GM12891 (cell line): ENCODE results near the gene RANBP9.

Experiments used
- DNase-seq: peaks from one replicate; pipeline ENCODE4 v3.0.0; 2011; ENCODE audit warnings: low spot score; ENCODE audit not compliant: insufficient read length
- FAIRE-seq: peaks from 2 replicates; lab custom pipeline; 2011; peaks lifted over from hg19 to GRCh38; lab: Jason Lieb, UNC
- PAX5 ChIP-seq: IDR thresholded peaks from 2 replicates; pipeline ENCODE4 v1.6.1; 2011; ENCODE audit warnings: low read length, moderate library complexity, mild to moderate bottlenecking; ENCODE audit not compliant: insufficient read depth, severe bottlenecking
- POLR2A ChIP-seq: IDR thresholded peaks from 2 replicates; pipeline ENCODE4 v1.6.1; 2011; ENCODE audit warnings: low read depth, low read length, control low read depth
- POLR2AphosphoS5 ChIP-seq: IDR thresholded peaks from 2 replicates; pipeline ENCODE4 v1.6.1; 2011; ENCODE audit warnings: low read depth, low read length, control low read depth
- POU2F2 ChIP-seq: IDR thresholded peaks from 2 replicates; pipeline ENCODE4 v1.6.1; 2011; ENCODE audit warnings: low read depth, mild to moderate bottlenecking, control low read depth, low read length, moderate library complexity
- SPI1 ChIP-seq: IDR thresholded peaks from 2 replicates; pipeline ENCODE4 v1.6.1; 2011; ENCODE audit warnings: low read depth, low read length, control low read depth
- TAF1 ChIP-seq: IDR thresholded peaks from 2 replicates; pipeline ENCODE4 v1.6.1; 2011; ENCODE audit warnings: low read depth, low read length, control low read depth

Gene RANBP9

DNA sequence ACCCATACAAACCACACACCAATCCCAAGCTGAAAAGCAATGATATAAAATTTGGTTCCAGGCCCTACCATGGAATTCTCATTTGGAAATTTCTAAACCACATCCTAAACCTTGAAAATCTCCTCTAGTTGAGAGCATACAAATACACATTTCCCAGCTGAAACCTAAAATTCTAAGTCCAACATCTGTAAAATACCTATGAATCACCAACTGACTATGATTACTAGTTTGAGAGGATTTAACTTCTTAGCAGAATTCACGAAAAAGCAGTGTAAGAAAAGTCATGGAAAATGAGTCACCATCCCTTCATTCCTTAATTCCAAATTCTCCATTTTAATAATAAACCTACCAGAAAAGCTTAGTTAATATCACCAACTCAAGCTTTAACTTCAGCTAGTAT, 15.4 kb downstream of the RANBP9 start:
- TF ChIP-seq TAF1: no peak
- TF ChIP-seq PAX5: no peak
- TF ChIP-seq SPI1: no peak
- no peak for TF ChIP-seq POLR2A
- no peak for TF ChIP-seq POU2F2
- no peak for TF ChIP-seq POLR2AphosphoS5
- FAIRE-seq (no peak), DNase-seq (no peak)

DNA sequence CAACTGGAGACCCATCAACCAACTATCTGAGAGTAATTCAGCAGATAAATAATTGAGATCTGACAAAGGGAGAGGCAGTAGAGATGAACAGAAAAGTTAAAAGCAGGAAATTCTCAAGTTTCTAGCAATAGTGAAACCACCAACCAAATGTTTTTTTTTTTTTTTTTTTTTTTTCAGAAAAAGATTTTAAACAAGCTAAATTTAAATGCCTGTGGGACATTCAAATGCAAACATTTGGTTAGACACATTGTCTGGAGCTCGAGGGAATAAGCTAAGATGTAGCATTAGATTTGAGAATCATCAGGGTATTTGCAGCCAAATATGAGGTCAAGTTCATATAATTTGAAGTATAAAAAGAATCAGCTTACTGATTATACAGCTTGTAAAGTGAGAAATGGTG, 16.4 kb downstream of the RANBP9 start:
- FAIRE-seq (no peak), DNase-seq (no peak)
- TF ChIP-seq POLR2A (no peak), SPI1 (no peak), POLR2AphosphoS5 (no peak), PAX5 (no peak), POU2F2 (no peak), TAF1 (no peak)

DNA sequence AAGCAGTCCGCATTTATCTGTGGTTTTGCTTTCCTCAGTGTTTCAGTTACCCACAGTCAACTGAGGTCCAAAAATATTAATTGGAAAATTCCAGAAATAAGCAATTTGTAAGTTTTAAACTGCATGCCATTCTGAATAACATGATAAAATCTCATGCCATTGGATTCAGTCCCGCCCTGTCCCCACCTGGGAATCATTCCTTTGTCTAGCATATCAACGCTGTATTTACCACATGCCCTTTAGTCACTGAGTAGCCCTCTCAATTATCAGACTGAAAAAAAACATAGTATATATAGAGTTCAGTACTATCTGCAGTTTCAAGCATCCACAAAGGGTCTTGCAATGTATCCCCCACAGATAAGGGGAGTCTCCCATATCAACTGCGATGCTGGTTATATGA, 17.1 kb downstream of the RANBP9 start:
- no peak for DNase-seq
- TF ChIP-seq TAF1 (no peak), SPI1 (no peak), POLR2A (no peak), PAX5 (no peak), POLR2AphosphoS5 (no peak), POU2F2 (no peak)
- FAIRE-seq: no peak

DNA sequence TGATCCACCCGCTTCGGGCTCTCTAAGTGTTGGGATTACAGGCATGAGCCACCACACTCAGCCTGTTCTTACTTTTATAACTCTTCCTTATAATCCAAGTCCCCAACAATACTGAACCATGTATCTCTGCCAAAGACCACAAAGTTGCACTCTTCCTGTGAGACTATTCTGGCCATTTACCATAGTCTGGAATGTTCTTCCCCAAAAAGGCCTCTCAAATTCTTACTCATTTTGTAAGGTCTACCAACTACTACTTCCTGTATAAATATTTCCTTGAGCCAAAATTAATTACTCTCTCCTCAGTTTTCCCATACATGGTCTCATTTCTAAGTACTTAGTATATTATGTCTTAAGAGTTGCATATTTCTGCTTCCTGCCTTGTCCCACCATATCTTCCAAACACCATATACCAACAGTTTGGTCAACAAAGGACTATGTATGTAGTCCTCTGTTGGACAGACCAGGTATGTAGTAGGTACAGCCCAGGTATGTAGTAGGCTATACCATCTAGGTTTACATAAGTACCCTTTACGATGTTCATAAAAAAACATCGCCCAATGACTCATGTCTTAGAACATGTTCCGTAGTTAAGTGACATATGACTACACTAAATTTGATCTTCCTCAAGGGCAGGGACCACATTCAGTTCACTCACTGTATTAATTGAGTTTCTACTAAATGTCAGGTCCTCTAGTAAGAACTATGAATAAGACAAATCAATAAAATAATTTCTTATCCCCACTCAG, 22.0 kb downstream of the RANBP9 start:
- FAIRE-seq: peak; percentile 13
- no peak for TF ChIP-seq SPI1
- TF ChIP-seq TAF1: no peak
- no peak for TF ChIP-seq PAX5
- no peak for TF ChIP-seq POU2F2
- no peak for TF ChIP-seq POLR2AphosphoS5
- no peak for TF ChIP-seq POLR2A
- no peak for DNase-seq

DNA sequence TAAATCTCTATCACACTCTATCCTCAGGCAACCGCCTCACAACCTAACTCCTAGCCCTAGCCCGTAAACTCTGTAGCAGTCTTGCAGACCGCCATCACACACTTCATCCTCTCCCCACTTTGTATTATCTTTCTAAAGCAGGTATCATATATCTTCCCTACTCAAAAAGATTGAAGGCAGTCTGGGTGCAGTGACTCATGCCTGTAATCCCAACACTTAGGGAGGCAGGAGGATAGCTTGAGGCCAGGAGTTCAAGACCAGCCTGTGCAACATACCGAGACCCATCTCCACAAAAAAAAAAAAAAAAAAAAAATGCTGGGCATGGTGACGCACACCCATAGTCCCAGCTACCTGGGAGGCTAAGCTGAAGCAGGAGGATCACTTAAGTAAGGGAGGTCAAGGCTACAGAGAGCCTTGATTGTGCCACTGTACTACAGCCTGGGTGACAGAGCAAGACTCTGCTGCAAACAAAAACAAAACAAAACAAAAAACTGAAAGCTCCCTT, 22.9 kb downstream of the RANBP9 start:
- FAIRE-seq (no peak), DNase-seq (no peak)
- no peak for TF ChIP-seq PAX5
- no peak for TF ChIP-seq POLR2A
- TF ChIP-seq SPI1: no peak
- TF ChIP-seq POLR2AphosphoS5: no peak
- no peak for TF ChIP-seq POU2F2
- TF ChIP-seq TAF1: no peak

DNA sequence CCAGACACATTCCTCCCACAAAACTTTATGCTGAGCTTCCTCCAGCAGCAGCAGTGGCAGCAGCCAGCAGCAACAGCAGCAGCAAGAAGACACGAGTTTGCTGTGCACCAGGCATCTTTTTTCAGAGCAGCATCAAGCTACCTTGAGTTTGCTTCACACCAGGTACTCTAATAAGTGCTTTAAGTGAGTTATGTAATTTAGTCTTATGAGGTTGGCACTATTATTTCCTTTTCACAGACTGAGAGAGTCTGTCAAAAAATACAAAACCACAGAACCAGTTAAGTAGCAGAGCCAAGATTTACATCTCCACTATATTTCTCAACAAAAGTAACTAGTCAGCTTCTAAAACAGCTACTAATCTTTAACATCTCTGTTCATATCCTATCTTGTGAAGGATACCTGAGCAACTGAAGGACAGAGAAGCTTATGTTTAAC, 23.7 kb downstream of the RANBP9 start:
- FAIRE-seq (no peak), DNase-seq (no peak)
- no peak for TF ChIP-seq POLR2AphosphoS5
- TF ChIP-seq TAF1: no peak
- TF ChIP-seq PAX5: no peak
- TF ChIP-seq POLR2A: no peak
- no peak for TF ChIP-seq SPI1
- no peak for TF ChIP-seq POU2F2

DNA sequence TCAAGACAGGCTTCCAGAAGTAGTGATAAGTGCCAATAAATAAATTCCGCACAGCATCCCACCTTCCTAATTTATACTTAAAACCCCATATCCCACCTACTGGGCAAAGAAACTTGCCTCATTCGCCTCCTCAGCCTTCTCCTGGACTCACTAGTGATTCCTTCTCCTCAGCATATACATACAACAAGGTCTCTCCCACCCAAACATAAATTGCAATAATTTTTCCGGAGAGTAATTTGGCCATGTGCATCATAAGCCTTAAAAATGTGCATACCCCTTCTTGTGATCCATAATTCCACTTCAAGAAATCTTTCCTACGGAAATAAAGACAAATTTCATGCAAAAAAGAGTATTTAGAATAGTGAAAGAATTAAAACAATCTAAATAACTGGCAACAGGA, 26.8 kb downstream of the RANBP9 start:
- DNase-seq (no peak), FAIRE-seq (no peak)
- no peak for TF ChIP-seq POLR2AphosphoS5
- TF ChIP-seq PAX5: no peak
- TF ChIP-seq POLR2A: no peak
- TF ChIP-seq POU2F2: no peak
- no peak for TF ChIP-seq TAF1
- TF ChIP-seq SPI1: no peak

DNA sequence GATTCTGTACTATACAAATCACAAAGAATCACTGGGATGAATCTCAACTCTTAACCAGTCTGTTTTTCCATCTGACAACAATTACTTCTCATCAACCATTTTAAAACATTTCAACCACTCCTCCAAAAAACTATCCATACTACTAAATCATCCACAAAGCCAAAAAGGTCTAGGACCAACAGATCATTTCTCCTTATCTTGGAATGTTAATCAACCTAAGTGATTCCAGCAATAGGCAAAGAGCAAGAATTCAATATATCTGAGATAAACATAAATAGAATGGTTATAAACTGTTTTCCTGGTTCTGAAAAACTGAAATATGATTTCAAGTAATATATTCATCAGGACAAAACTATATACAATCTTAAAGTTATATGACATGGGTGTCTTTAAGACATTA, 28.6 kb downstream of the RANBP9 start:
- TF ChIP-seq PAX5 (no peak), POLR2AphosphoS5 (no peak)
- DNase-seq (no peak), FAIRE-seq (no peak)

DNA sequence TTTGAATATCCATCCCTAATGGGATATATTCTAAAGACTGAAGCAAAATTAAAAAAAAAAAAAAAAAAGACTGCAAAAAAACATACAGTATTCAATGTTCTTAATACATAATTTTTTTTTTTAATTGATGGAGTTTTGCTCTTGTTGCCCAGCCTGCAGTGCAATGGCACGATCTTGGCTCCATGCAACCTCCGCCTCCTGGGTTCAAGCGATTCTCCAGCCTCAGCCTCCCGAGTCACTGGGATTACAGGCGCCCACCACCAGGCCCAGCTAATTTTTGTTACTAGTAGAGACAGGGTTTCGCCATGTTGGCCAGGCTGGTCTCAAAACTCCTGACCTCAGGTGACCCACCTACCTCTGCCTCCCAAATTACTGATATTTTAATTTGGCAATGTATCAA, 29.3 kb downstream of the RANBP9 start:
- DNase-seq: no peak
- FAIRE-seq: no peak
- no peak for TF ChIP-seq POU2F2
- no peak for TF ChIP-seq TAF1
- TF ChIP-seq PAX5: no peak
- no peak for TF ChIP-seq POLR2AphosphoS5
- no peak for TF ChIP-seq SPI1
- TF ChIP-seq POLR2A: no peak

DNA sequence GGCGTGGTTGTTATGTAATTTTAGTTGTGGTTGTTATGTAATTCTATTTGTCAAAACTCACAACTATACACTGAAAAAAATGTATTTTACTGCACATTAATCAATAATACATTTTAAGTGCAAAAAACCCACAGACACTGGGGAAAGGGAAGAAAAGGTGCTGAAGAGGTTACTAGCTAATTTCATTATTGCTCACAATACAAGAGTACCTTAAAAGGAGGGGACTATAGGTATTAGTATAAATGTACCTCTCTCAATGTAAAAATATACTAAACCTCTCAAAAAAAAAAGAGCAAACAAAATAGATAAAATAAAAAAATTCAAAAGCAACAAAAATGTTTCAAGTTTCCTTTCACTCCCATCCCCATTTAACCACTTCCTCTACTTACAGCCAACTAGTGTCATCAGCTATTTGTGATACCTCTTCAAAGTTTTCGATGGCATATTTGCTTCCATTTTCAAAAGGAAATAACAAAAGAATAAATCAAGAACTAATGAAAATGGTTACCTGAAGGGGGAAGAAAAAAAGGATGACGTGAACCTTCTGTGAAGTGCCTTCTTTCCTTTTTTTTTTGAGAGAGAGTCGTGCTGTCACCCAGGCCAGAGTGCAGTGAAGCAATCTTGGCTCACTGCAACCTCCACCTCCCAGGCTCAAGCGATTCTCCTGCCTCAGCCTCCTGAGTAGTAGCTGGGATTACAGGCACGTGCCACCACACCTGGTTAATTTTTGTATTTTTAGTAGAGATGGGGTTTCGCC, 30.2 kb downstream of the RANBP9 start:
- peak; percentile 47 for FAIRE-seq
- DNase-seq: no peak
- peak; percentile 66 for TF ChIP-seq SPI1
- no peak for TF ChIP-seq PAX5
